Measurements from ENCODE around the gene GDF10.

The GDF10 gene

GRCh38 chr10:47361293-47361692 is 61.3 kb downstream of the GDF10 start:
- Histone ChIP-seq H3K4me1 (ENCODE audit: low read length) (no peaks in the 10 kb centered on the region), H3K79me2 (ENCODE audit: low read length) (no peaks in the 10 kb centered on the region), H3K4me2 (ENCODE audit: low read depth, low read length) (no peak overlapping the region), H3F3A (ENCODE audit: insufficient read depth, low read length) (no peaks in the 10 kb centered on the region; the same call in 1 of the 2 replicates), H3K9me3 (replicated peaks; ENCODE audit: insufficient read depth, low read length) (no peaks in the 10 kb centered on the region), H3K36me3 (replicated peaks; ENCODE audit: insufficient read depth, low read length) (no peaks in the 10 kb centered on the region), H3K9ac (ENCODE audit: low read length) (no peak overlapping the region), H3K27me3 (replicated peaks; ENCODE audit: insufficient read depth, low read length) (peaks cover 40% of the 10 kb centered on the region), H3K27ac (ENCODE audit: low read length) (no peak overlapping the region), H4K20me1 (ENCODE audit: insufficient read depth, low read length) (no peaks in the 10 kb centered on the region; the same call in 1 of the 2 replicates), H2AFZ (ENCODE audit: low read length) (no peak overlapping the region), H3K4me3 (ENCODE audit: low read length) (no peak overlapping the region), H3K9me2 (replicated peaks; ENCODE audit: insufficient read depth, low read length) (no peaks in the 10 kb centered on the region)
- TF ChIP-seq, protein P1, sequence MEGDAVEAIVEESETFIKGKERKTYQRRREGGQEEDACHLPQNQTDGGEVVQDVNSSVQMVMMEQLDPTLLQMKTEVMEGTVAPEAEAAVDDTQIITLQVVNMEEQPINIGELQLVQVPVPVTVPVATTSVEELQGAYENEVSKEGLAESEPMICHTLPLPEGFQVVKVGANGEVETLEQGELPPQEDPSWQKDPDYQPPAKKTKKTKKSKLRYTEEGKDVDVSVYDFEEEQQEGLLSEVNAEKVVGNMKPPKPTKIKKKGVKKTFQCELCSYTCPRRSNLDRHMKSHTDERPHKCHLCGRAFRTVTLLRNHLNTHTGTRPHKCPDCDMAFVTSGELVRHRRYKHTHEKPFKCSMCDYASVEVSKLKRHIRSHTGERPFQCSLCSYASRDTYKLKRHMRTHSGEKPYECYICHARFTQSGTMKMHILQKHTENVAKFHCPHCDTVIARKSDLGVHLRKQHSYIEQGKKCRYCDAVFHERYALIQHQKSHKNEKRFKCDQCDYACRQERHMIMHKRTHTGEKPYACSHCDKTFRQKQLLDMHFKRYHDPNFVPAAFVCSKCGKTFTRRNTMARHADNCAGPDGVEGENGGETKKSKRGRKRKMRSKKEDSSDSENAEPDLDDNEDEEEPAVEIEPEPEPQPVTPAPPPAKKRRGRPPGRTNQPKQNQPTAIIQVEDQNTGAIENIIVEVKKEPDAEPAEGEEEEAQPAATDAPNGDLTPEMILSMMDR (IDR thresholded peaks at IDR 0.05; ENCODE audit: low read length): peak; percentile 74
- no peak for TF ChIP-seq EZH2phosphoT487 (IDR thresholded peaks at IDR 0.05; ENCODE audit: low read length)
- no peak for TF ChIP-seq EZH2 (optimal IDR thresholded peaks at IDR 0.05; ENCODE audit: low read depth, low read length)
- DNase-seq: peak; percentile 18

DNA sequence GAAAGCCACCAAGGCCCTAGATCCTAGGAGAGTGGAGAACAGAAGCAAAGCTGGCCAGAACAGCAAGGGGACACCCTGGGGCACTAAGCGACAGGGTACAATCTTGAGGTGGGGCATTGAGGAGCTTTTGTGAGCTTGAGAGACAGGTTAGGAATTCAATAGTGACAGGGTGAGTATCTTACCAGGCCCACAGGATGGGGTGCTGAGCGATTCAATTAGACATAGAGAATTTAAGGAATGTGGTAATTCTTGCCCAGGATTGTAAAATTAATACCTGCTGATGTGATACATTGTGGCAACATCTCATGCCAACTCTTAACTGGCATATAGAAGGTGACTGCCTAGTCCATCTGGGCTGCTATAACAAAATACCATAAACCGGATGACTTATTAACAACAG is 62.2 kb downstream of the GDF10 start:
- TF ChIP-seq EZH2phosphoT487 (IDR thresholded peaks at IDR 0.05; ENCODE audit: low read length) (no peak), EZH2 (optimal IDR thresholded peaks at IDR 0.05; ENCODE audit: low read depth, low read length) (no peak)
- TF ChIP-seq, protein P1 (IDR thresholded peaks at IDR 0.05; ENCODE audit: low read length): no peak
- peaks cover 49% of the 10 kb centered on the region for H3K27me3 ChIP-seq (replicated peaks; ENCODE audit: insufficient read depth, low read length)
- H3K4me3 ChIP-seq (ENCODE audit: low read length): no peak overlapping the region
- no peaks in the 10 kb centered on the region; the same call in 1 of the 2 replicates for H3F3A ChIP-seq (ENCODE audit: insufficient read depth, low read length)
- no peak overlapping the region for H3K9ac ChIP-seq (ENCODE audit: low read length)
- no peak overlapping the region for H3K4me2 ChIP-seq (ENCODE audit: low read depth, low read length)
- H3K36me3 ChIP-seq (replicated peaks; ENCODE audit: insufficient read depth, low read length): no peaks in the 10 kb centered on the region
- H3K27ac ChIP-seq (ENCODE audit: low read length): no peak overlapping the region
- H3K9me2 ChIP-seq (replicated peaks; ENCODE audit: insufficient read depth, low read length): no peaks in the 10 kb centered on the region
- H3K9me3 ChIP-seq (replicated peaks; ENCODE audit: insufficient read depth, low read length): no peaks in the 10 kb centered on the region
- no peaks in the 10 kb centered on the region for H3K4me1 ChIP-seq (ENCODE audit: low read length)
- H2AFZ ChIP-seq (ENCODE audit: low read length): no peak overlapping the region
- no peaks in the 10 kb centered on the region for H3K79me2 ChIP-seq (ENCODE audit: low read length)
- DNase-seq: no peak
- no peaks in the 10 kb centered on the region; the same call in 1 of the 2 replicates for H4K20me1 ChIP-seq (ENCODE audit: insufficient read depth, low read length)
